GM12878 (cell line): Measurements from ENCODE around the gene GATAD2B. TPM values are rescaled to one million over a fixed set of nuclear protein-coding genes. Genes with fewer than 3 reads are reported as not detected.

Experiments used
- ATAC-seq: fragments of 200-7000 bp; cut with Tn5 transposase; 3 replicates; pipeline ENCODE4 v1.9.1; 2020; ENCODE audit warnings: mild to moderate bottlenecking, moderate library complexity
- BruUV-seq: library from RNA; stranded (reverse); fragments of 400-500 nt; replicated peaks from 2 replicates; lab custom pipeline; 2021; lab: Mats Ljungman, UMichigan
- CTCF ChIA-PET: fragments of 300-600 bp; sonication (Branson Sonifier 250); formaldehyde crosslinking; extraction: SDS; loops from one replicate; lab custom pipeline; 2021; ENCODE audit warnings: inconsistent platforms; lab: Yijun Ruan, JAX
- POLR2A ChIA-PET: fragments of 350-600 bp; formaldehyde crosslinking; extraction: SDS; loops from one replicate; lab custom pipeline; 2021; ENCODE audit warnings: inconsistent platforms; lab: Charles Lee
- RAD21 ChIA-PET: fragments of 300-600 bp; sonication (Branson Sonifier 250); formaldehyde crosslinking; loops from one replicate; lab custom pipeline; 2023; ENCODE audit warnings: antibody characterized with exemption; ENCODE audit not compliant: unreplicated experiment; lab: Charles Lee
- SMC1A ChIA-PET: fragments of 300-600 bp; sonication (Branson Sonifier 250); formaldehyde crosslinking; loops from one replicate; lab custom pipeline; 2023; ENCODE audit not compliant: unreplicated experiment, uncharacterized antibody; lab: Charles Lee
- DNase-seq: peaks from one replicate; pipeline ENCODE4 v3.0.0-alpha.2; 2011; ENCODE audit warnings: low read depth, low spot score
- FAIRE-seq: peaks from 3 replicates; lab custom pipeline; 2011; peaks lifted over from hg19 to GRCh38; lab: Jason Lieb, UNC
- H2AFZ ChIP-seq: 2 replicates; pipeline ENCODE4 v1.6.0; 2011; ENCODE audit warnings: low read depth, low read length, control low read depth; ENCODE audit not compliant: control insufficient read depth
- H3K27ac ChIP-seq: 2 replicates; pipeline ENCODE4 v1.5.1; 2011; ENCODE audit warnings: control low read depth; ENCODE audit not compliant: control insufficient read depth, insufficient read depth
- H3K27me3 ChIP-seq, 2 experiments: replicated peaks in 1 of 2; 2 replicates each; pipeline versions ENCODE4 v1.6.0 to v1.6.1; 2011; ENCODE audit warnings: low read length in 1 of 2; ENCODE audit not compliant: control insufficient read depth in 2 of 2, insufficient read depth in 2 of 2
- H3K36me3 ChIP-seq, 2 experiments: 2 replicates each; pipeline ENCODE4 v1.5.1; 2011; ENCODE audit warnings: low read length in 1 of 2; ENCODE audit not compliant: control insufficient read depth in 2 of 2, insufficient read depth in 2 of 2
- H3K4me1 ChIP-seq: 2 replicates; pipeline ENCODE4 v1.6.1; 2011; ENCODE audit warnings: mild to moderate bottlenecking, low read length, moderate library complexity, mixed read lengths; ENCODE audit not compliant: control insufficient read depth, insufficient read depth
- H3K4me2 ChIP-seq: 2 replicates; pipeline ENCODE4 v1.6.0; 2011; ENCODE audit warnings: control low read depth; ENCODE audit not compliant: control insufficient read depth, insufficient read depth
- H3K4me3 ChIP-seq: fragments of 200-600 bp; sonication (generic); 2 replicates; pipeline ENCODE4 v1.5.1; 2016
- H3K79me2 ChIP-seq: 2 replicates; pipeline ENCODE4 v1.6.0; 2011; ENCODE audit warnings: low read length; ENCODE audit not compliant: control insufficient read depth, insufficient read depth
- H3K9ac ChIP-seq: 2 replicates; pipeline ENCODE4 v1.8.0; 2011; ENCODE audit warnings: low read length, control low read depth, mixed read lengths; ENCODE audit not compliant: control insufficient read depth, insufficient read depth
- H3K9me3 ChIP-seq: replicated peaks from 3 replicates; pipeline ENCODE4 v1.5.1; 2011; ENCODE audit warnings: mild to moderate bottlenecking, low read length; ENCODE audit not compliant: control insufficient read depth, insufficient read depth
- H4K20me1 ChIP-seq: 2 replicates; pipeline ENCODE4 v1.6.0; 2011; ENCODE audit not compliant: control insufficient read depth, insufficient read depth
- ATF7 ChIP-seq: fragments of 450-650 bp; IDR thresholded peaks from 2 replicates; pipeline ENCODE4 v1.6.1; 2016; ENCODE audit warnings: low read depth, mild to moderate bottlenecking
- CBFB ChIP-seq: IDR thresholded peaks from 2 replicates; pipeline ENCODE4 v1.6.1; 2016; ENCODE audit warnings: antibody characterized with exemption, low read depth
- DPF2 ChIP-seq: fragments of 450-650 bp; IDR thresholded peaks from 2 replicates; pipeline ENCODE4 v1.6.1; 2017; ENCODE audit warnings: mild to moderate bottlenecking
- MTA2 ChIP-seq: fragments of 450-650 bp; IDR thresholded peaks from 2 replicates; pipeline ENCODE4 v1.6.1; 2016; ENCODE audit warnings: low read depth, mild to moderate bottlenecking, moderate library complexity
- POLR2A ChIP-seq: IDR thresholded peaks from 2 replicates; pipeline ENCODE4 v1.6.1; 2011; ENCODE audit warnings: low read depth, mild to moderate bottlenecking, low read length
- SREBF2 ChIP-seq: IDR thresholded peaks from 2 replicates; pipeline ENCODE4 v1.6.1; 2012; ENCODE audit warnings: mild to moderate bottlenecking, low read length
- WGBS: methylation state at CpG from one replicate; pipeline ENCODE4 v1.1.6; 2016; ENCODE audit warnings: low lambda C conversion rate; ENCODE audit not compliant: insufficient replicate concordance, insufficient coverage; ENCODE audit errors: missing lambda C conversion rate; 5-methylcytosine and 5-hydroxymethylcytosine counted together
- in situ Hi-C: fragments of 300-500 bp; cut with MboI; formaldehyde crosslinking; loops from 9 replicates; pipeline ENCODE4 v1.14.3; 2018; ENCODE audit warnings: mixed read lengths
- intact Hi-C: fragments of 100-400 bp; cut with micrococcal nuclease; formaldehyde crosslinking; loops from one replicate; pipeline ENCODE4 v1.14.2; 2022; ENCODE audit not compliant: unreplicated experiment
- polyA plus RNA-seq, 11 experiments: library from polyadenylated mRNA; depleted of rRNA in 4 of 11; unstranded in 6 of 11; stranded (reverse) in 5 of 11; fragments of >200 nt; fragmentation: Nextera tagmentation in 4 of 11; fragmentation: Illumina TruSeq in 1 of 11; extraction: Ambion mirVana in 4 of 11; extraction: Trizol in 1 of 11; gene quantifications; 1 replicate in 1 of 11; 2 replicates in 10 of 11; pipeline versions ENCODE4 v1.2.1 to v1.2.3, GENCODE V29; 2011 to 2016; ENCODE audit warnings: inconsistent platforms in 2 of 11, missing spikeins in 2 of 11, low read depth in 1 of 11
- total RNA-seq, 4 experiments: library from RNA; depleted of rRNA in 3 of 4; stranded (reverse); fragments of >200 nt in 3 of 4; fragmentation: Illumina TruSeq in 1 of 4; extraction: Trizol in 1 of 4; gene quantifications; 2 replicates each; pipeline versions ENCODE4 v1.2.1 to v1.2.3, GENCODE V29; 2013 to 2021
- TF ChIP-seq, protein P1 (sequence below): IDR thresholded peaks from 2 replicates; pipeline ENCODE4 v1.6.1; 2011; ENCODE audit warnings: low read depth, low read length, improper control_type of control experiment, borderline replicate concordance
- TF ChIP-seq, protein P2 (sequence below): fragments of 450-650 bp; formaldehyde crosslinking; IDR thresholded peaks from 2 replicates; pipeline ENCODE4 v1.4.0; 2020; ENCODE audit warnings: mild to moderate bottlenecking, moderate library complexity

Gene GATAD2B
- total and polyA plus RNA-seq, 10 of the 15 experiments (the other 5 are each of a cell fraction or from before 2014, with no cell fraction given): 2.4 to 63.1 (median 8.7) TPM

DNA sequence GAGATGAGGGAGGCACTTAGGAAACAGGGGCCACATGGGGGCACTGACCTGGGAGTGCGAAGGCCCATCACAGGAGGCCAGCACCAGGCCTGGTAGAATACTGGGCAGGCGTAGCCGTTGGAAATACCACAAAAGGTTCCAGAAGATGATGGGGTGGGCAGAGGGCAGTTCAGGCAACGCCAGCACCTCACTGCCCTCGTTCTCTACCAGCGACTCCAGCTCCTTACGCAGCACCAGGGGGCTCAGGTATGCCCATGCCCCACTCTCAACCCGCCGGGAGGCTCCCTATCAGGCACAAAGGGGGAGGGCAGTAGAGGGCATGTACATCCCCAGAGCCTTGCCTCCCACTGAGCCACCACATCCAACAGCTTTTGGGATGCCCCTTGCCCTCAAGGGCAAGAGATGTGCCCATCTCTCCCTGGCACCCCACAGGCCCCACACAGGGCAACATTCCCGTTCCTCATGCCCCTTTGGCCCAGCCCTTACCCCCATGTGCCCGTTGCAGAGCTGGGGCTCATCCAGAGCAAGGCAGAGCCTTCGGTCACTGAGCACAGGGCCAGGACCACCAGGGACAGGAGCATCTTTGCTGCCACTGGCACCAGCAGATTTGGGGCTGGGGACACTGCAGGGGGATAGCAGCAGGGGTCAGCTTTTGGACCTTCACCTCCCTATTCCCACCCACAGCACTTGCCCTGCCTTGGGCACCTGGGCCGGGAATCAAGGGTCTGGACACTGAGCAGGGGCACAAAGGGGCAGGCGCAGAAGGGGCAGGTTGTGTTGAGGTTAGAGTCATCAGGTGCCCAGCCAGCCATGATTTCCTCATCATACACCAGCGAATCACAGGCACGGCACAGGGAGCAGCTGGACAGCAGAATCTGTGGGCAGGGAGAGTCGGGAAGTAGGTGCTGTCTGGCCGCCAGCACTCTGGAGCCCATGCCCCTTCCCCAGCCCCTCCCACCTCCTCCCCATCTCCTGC, 9.7 kb upstream of the GATAD2B start:
- no TSS peak for BruUV-seq
- Histone ChIP-seq H3K4me1 (peaks cover 18% of the 10 kb centered on the region), H3K27me3 (no peaks in the 10 kb centered on the region), H2AFZ (no peak overlapping the region), H3K4me3 (no peak overlapping the region), H4K20me1 (no peaks in the 10 kb centered on the region), H3K9me3 (no peaks in the 10 kb centered on the region), H3K36me3 (peaks cover 17 to 23% of the 10 kb centered on the region in 2 experiments; a peak in 3 of 4 replicates), H3K4me2 (no peak overlapping the region), H3K9ac (no peak overlapping the region), H3K79me2 (no peaks in the 10 kb centered on the region), H3K27ac (no peak overlapping the region)
- ChIA-PET RAD21 (no interaction called here), SMC1A (no interaction called here), POLR2A (no interaction called here), CTCF (no interaction called here)
- FAIRE-seq: no peak
- intact Hi-C loops (no loop called here), in situ Hi-C loops (no loop called here)
- TF ChIP-seq, protein P1, sequence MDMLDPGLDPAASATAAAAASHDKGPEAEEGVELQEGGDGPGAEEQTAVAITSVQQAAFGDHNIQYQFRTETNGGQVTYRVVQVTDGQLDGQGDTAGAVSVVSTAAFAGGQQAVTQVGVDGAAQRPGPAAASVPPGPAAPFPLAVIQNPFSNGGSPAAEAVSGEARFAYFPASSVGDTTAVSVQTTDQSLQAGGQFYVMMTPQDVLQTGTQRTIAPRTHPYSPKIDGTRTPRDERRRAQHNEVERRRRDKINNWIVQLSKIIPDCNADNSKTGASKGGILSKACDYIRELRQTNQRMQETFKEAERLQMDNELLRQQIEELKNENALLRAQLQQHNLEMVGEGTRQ: no peak
- TF ChIP-seq POLR2A (peak; percentile 41; the same call in 1 of the 2 replicates), ATF7 (no peak), SREBF2 (no peak), MTA2 (no peak), DPF2 (no peak), CBFB (no peak)
- TF ChIP-seq, protein P2, sequence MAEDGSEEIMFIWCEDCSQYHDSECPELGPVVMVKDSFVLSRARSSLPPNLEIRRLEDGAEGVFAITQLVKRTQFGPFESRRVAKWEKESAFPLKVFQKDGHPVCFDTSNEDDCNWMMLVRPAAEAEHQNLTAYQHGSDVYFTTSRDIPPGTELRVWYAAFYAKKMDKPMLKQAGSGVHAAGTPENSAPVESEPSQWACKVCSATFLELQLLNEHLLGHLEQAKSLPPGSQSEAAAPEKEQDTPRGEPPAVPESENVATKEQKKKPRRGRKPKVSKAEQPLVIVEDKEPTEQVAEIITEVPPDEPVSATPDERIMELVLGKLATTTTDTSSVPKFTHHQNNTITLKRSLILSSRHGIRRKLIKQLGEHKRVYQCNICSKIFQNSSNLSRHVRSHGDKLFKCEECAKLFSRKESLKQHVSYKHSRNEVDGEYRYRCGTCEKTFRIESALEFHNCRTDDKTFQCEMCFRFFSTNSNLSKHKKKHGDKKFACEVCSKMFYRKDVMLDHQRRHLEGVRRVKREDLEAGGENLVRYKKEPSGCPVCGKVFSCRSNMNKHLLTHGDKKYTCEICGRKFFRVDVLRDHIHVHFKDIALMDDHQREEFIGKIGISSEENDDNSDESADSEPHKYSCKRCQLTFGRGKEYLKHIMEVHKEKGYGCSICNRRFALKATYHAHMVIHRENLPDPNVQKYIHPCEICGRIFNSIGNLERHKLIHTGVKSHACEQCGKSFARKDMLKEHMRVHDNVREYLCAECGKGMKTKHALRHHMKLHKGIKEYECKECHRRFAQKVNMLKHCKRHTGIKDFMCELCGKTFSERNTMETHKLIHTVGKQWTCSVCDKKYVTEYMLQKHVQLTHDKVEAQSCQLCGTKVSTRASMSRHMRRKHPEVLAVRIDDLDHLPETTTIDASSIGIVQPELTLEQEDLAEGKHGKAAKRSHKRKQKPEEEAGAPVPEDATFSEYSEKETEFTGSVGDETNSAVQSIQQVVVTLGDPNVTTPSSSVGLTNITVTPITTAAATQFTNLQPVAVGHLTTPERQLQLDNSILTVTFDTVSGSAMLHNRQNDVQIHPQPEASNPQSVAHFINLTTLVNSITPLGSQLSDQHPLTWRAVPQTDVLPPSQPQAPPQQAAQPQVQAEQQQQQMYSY (CRISPR knock-in tag): no peak
- no peak for DNase-seq
- 98% methylated on average over 16 of the region's 18 CpGs for WGBS
- ATAC-seq: no peak
